GM19043 (cell line): ENCODE data around the gene METTL24.

Experiments
- ATAC-seq: cut with Tn5 transposase; IDR thresholded peaks from one replicate; pipeline ENCODE4 v1.9.1; 2021; ENCODE audit warnings: low read depth; ENCODE audit not compliant: unreplicated experiment

Gene METTL24

DNA sequence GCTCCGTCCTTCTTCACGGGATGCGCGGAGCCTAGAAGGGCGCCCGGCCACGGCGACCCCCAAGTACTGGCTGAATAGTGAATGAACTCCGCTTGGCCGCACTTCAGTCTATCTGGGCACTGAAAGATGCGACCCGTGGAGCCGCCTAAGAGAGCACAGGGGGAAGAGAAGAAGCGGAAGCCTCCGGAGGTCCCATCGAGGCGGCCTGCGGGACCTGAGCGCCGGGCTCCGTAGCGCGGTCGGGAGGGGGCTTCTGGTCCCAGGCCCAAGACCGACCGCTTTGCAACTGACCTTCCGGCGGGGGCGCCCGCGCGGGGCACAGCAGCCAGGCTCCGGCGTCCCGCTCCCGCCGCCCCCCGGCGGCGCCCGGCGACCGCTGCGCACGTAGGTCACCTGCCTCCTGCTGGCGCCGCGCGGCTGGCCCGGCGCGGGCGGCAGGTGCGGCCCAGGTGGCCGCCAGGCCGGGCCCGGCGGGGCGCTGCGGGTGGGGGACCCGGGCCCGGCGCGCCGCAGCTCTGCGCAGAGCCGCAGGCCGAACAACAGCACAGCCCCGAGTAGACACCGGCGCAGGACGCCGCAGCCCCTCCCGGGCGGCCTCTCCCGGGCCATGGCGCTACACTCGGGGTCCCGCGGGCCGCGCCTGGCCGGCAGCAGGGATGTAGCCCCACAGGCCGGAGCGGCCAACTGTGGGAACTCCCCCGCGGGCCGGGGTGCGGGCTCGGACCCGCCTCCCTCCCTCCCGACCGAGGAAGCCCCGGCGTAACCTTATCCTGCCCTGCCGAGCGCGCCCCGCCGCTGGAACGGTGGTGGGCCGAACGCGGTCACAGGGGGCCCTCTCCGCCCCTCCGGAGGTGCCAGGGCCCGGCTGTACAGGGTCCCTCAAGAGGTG lies at the start of gene METTL24:
Gene METTL24, minus strand, starts transcription at position 686 of the 889 bp plus-strand sequence. Its CDS starts 77 bp downstream, at position 609.
- no peak for ATAC-seq

- no peak for ATAC-seq
These were observed 46.5 kb upstream of the METTL24 start for GRCh38 chr6:110404607-110405006.

DNA sequence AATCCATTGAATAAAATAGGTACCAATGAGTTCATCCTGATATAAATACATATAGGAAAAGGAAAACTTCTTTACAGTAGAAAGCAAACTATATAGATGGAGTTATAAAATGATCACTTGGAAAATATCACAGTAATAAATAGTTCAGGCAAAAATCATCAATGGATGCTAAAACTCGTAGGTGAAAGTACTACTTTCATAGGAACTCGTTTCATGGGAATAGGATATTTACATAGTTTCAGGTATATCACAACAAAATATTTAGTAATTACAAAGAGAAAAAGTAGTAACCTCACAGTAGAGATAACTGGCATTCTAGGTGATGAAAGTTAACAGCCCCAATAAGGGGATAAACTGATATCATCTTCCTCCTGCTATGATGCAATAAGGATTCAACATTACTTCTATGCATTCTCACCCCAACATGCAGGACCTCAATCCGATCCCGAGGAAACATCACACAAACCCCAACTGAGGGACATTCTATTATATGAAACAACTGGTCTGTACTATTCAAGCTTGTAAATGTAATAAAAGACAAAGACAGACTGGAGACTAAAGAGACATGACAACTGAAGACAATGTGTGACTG lies 43.5 kb upstream of the METTL24 start:
- ATAC-seq: no peak

GRCh38 chr6:110400208-110400607 lies 42.1 kb upstream of the METTL24 start:
- ATAC-seq: no peak

GRCh38 chr6:110399219-110400071 lies 41.3 kb upstream of the METTL24 start:
- ATAC-seq: no peak

DNA sequence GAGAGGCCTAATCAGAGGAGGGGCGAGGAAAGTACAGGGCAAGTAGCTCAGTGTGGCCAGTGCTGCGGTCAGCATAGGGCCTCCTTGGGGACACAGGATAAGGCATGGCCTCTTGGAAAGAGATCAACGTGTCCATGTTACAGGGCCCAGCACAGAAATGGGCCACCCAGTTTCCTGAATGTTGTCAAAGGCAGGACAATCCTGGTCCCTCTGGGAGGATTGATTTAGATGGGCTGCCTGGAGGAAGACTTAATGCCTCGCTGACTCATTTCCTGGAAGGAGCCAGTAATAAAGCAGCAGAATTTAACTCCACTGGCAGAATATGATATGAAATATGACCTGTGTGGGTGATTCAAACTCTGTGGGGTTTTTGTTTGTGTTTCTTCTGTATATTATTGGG lies 40.6 kb upstream of the METTL24 start:
- ATAC-seq: no peak

GRCh38 chr6:110395221-110395620 lies 37.1 kb upstream of the METTL24 start:
- no peak for ATAC-seq

DNA sequence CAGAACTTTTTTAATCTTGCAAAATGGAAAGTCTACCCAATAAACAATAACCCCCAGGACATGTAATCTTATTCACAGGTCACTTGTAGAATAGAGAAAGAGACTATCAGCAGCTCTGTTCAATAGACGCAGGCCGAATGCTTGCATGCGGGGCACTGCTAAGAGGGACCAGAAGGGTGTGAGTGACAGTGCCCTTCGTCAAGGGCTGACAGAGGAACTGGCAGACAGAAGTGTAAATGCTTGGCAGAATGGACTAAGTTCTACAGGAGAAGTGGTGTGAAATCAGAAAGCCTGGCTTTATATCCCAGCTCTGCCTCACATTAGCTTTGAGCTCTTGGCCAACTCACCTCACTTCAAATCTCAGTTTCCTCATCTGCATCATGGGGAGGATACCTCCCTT lies 36.3 kb upstream of the METTL24 start:
- no peak for ATAC-seq

DNA sequence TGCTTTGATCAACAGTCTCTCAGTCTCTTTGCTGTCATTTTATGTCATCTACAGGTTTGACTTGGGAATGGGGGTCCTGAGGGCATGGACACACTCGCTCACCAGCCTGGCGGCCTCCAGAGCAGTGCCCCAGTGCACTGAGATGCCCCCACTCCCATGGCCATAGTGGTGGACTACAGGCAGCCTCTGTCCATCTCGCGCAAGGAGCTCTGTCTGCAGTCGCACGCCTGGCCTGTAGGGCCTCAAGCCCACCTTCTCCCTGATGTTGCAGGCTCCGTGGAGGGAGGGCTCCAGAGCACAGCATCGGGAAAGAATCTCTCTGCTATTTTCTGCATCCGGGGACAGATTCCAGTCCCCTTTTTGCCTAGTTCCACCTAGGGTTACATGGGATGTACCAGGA lies 34.6 kb upstream of the METTL24 start:
- ATAC-seq: no peak

DNA sequence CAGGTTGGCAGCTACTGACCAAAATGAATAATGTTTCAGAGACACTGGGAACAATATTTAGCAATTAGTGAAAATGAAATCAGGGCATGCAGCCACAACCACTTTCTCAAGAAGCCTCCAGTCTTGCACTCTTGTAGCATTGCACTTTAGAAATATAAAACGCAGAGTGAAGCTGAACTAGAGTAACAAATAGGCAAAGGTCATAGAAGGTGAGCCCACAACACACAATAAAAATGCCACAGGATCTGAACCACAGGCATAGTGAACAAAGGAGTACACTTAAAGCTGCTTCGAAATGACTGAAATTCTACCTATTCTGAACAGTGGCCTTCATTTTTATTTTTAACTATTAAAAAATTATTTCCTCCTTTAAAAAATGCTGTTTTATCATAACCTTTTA lies 32.3 kb upstream of the METTL24 start:
- ATAC-seq: no peak

- no peak for ATAC-seq
These were observed 31.7 kb upstream of the METTL24 start for GRCh38 chr6:110389689-110390382.

GRCh38 chr6:110387986-110388385 lies 29.8 kb upstream of the METTL24 start:
- no peak for ATAC-seq

GRCh38 chr6:110385458-110385863 lies 27.3 kb upstream of the METTL24 start:
- ATAC-seq: no peak

GRCh38 chr6:110378552-110378951 lies 20.4 kb upstream of the METTL24 start:
- ATAC-seq: no peak

GRCh38 chr6:110369066-110369465 lies 10.9 kb upstream of the METTL24 start:
- no peak for ATAC-seq

DNA sequence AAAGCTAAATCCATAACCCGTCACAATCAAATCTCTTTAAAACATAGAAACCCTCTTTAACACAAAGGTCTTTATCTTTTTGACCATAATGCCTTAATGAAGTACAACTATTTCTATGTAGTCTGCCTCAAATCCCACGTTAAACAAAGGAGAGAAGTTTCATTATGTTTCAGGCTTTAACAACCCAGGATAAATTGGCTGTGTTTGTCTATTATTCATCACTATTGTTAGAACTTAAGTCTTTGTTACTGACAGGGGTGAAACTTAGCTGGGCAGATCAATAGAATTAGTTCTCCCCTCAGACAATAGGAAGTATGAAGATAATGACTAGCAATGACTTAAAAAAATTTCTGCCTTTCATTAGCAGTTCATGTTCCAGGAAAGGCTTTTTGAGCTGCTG lies 10.1 kb upstream of the METTL24 start:
- no peak for ATAC-seq

- ATAC-seq: no peak
These were observed 9.7 kb upstream of the METTL24 start for GRCh38 chr6:110367825-110368224.

DNA sequence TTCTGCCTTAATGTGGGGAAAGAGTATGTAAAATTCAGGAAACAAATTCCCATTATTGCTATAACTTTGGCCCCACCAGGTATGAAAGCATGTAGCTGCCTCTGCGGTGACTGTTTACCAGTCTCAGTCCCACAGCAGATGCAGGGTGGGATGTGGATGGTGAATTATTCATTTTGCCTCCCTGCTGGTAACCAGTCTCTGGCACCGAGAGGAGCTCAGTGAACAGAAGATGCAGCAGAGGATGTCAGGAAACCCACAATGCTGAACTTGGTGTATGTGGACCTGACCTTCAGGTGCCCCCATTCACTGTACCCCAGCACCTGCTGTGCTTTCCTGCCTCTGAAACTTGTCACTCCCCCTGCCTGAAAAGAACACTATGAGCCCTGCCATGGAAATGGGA lies 8.8 kb upstream of the METTL24 start:
- no peak for ATAC-seq

GRCh38 chr6:110366256-110366655 lies 8.1 kb upstream of the METTL24 start:
- ATAC-seq: no peak

- no peak for ATAC-seq
These were observed 6.4 kb upstream of the METTL24 start for GRCh38 chr6:110364364-110365105.
